DMS 273 treated with DMSO at 0.1 percent for 48 hours (cell line): Measurements from ENCODE around the gene PAPOLB.

ENCODE experiments used
- DNase-seq: peaks from one replicate; lab custom pipeline; 2025; lab: John Stamatoyannopoulos, UW

Gene PAPOLB

GRCh38 chr7:4841836-4842235, 20.0 kb downstream of the PAPOLB start:
- no peak for DNase-seq

- DNase-seq = no peak
Observed at GRCh38 chr7:4841007-4841784, 20.6 kb downstream of the PAPOLB start.

GRCh38 chr7:4840079-4840501, 21.7 kb downstream of the PAPOLB start:
- DNase-seq = peak; percentile 10

GRCh38 chr7:4838626-4839334, 23.1 kb downstream of the PAPOLB start:
- no peak for DNase-seq

- DNase-seq = no peak
Observed at GRCh38 chr7:4837803-4838625, 23.8 kb downstream of the PAPOLB start.

- DNase-seq = no peak
Observed at GRCh38 chr7:4837041-4837802, 24.6 kb downstream of the PAPOLB start.

GRCh38 chr7:4836206-4836661, 25.6 kb downstream of the PAPOLB start:
- DNase-seq = no peak

GRCh38 chr7:4835398-4836205, 26.2 kb downstream of the PAPOLB start:
- DNase-seq = no peak

- DNase-seq = no peak
Observed at GRCh38 chr7:4834601-4835397, 27.0 kb downstream of the PAPOLB start.

GRCh38 chr7:4833691-4834600, 27.9 kb downstream of the PAPOLB start:
- DNase-seq = no peak

GRCh38 chr7:4833176-4833575, 28.7 kb downstream of the PAPOLB start:
- no peak for DNase-seq

GRCh38 chr7:4832711-4833110, 29.1 kb downstream of the PAPOLB start:
- DNase-seq = no peak

GRCh38 chr7:4831723-4832495, 29.9 kb downstream of the PAPOLB start:
- DNase-seq = no peak

- DNase-seq = no peak
Observed at GRCh38 chr7:4830176-4830575, 31.7 kb downstream of the PAPOLB start.

- DNase-seq = no peak
Observed at GRCh38 chr7:4828720-4829383, 33.0 kb downstream of the PAPOLB start.

- no peak for DNase-seq
Observed at GRCh38 chr7:4825081-4825480, 36.7 kb downstream of the PAPOLB start.

- no peak for DNase-seq
Observed at GRCh38 chr7:4824120-4824775, 37.6 kb downstream of the PAPOLB start.
